ENCODE measurements around the gene MSH3.
"Not testable (repeated sequence)": the region's sequence is repeated elsewhere in the genome, so short reads cannot be mapped to it uniquely, and the experiment has no call there.

Gene MSH3

DNA sequence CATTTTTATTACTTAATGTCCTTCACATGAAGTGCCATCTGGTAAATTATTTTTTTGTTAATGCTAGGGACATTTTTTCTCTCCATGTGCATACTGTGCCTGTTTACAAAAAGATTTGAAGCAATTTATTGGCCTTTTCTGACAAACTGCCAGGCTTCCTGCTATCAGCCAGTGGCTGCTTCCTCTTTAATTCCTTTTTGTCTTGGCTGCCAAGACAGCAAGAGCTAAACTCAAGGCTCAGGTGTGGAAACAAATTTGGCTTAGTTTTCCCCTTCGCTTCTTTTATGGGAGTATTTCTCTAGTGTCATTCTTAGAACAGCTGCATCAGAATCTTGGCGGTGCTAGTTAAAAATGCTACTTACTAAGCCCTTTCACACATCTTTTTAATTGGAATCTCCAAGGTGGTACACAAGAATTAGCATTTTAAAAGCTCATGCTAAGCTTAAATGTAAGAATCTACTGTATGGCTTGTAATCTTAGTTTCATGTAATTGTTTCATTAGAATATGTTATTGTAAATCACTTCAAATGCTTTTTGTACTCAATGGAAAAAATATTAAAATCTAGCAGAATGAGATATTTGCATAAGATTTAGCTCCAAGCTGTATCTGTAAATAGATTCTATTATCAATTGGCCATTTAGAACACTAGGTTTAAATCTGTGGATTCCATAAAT, 171.5 kb downstream of the MSH3 start:
- H3K4me3 ChIP-seq (ENCODE audit: low read depth, low read length), result no peak overlapping the region
- TF ChIP-seq, protein P1, sequence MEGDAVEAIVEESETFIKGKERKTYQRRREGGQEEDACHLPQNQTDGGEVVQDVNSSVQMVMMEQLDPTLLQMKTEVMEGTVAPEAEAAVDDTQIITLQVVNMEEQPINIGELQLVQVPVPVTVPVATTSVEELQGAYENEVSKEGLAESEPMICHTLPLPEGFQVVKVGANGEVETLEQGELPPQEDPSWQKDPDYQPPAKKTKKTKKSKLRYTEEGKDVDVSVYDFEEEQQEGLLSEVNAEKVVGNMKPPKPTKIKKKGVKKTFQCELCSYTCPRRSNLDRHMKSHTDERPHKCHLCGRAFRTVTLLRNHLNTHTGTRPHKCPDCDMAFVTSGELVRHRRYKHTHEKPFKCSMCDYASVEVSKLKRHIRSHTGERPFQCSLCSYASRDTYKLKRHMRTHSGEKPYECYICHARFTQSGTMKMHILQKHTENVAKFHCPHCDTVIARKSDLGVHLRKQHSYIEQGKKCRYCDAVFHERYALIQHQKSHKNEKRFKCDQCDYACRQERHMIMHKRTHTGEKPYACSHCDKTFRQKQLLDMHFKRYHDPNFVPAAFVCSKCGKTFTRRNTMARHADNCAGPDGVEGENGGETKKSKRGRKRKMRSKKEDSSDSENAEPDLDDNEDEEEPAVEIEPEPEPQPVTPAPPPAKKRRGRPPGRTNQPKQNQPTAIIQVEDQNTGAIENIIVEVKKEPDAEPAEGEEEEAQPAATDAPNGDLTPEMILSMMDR (IDR thresholded peaks at IDR 0.05; ENCODE audit: low read depth, low read length, missing control alignments), result no peak
- no peak for DNase-seq (ENCODE audit: low read depth)

DNA sequence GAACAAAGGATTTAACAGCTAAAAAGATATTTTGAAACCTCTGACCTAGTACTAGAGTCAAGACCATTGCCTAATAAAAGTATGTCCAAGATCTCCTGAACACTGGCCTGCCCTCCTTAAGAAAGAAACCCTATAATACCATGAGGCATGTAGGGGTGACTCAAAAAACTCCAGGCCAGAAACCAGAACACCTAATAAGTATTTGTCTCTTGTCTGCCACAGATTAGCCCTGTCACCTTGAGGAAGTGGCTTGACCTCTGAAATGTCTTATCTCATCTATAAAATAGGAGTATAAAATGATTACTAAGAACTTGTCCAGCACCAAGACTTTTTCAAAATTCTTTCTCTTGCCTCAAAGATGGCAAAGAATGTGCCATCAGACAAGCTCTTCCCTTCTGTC, 180.3 kb downstream of the MSH3 start:
- TF ChIP-seq, protein P1 (IDR thresholded peaks at IDR 0.05; ENCODE audit: low read depth, low read length, missing control alignments), result no peak
- no peak for DNase-seq (ENCODE audit: low read depth)
- no peak overlapping the region for H3K4me3 ChIP-seq (ENCODE audit: low read depth, low read length)

DNA sequence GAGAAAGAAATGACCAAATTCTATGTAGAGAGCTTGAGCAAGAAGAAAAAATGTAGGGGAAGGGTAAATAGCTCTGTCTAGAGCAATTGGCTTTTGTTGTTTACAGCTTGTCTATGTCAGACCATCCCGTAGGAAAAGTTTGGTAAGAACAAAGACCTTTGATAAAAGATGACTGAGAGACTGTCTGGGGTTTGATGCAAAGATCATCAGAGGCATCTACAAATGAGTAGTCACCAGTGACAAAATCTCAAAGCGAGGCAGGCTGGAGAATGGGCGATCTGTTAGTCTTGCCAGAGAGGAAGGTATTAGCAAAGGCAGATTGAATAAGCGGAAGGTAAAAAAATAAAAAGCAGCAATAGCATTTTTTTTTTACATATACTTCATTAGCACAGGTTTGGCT, 180.7 kb downstream of the MSH3 start:
- TF ChIP-seq, protein P1 (IDR thresholded peaks at IDR 0.05; ENCODE audit: low read depth, low read length, missing control alignments), result no peak
- H3K4me3 ChIP-seq (ENCODE audit: low read depth, low read length), result no peak overlapping the region
- no peak for DNase-seq (ENCODE audit: low read depth)

DNA sequence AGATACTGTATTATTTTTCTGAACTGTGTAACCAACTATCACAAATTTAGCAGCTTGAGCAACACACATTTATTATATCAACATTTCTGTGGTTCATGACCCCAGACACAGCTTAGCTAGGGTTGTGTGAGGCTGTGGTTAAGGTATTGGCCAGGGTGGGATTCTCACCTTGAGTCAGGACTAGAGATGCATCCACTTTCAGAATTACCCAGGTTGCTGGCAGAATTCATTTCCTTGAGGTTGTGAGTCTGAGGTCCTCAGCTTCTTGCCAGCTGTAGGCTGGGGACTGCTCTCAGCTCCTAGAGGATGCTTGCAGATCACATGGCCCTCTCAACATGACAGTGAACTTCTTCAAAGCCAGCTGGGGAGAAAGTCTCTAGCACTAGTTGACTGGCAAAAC, 183.2 kb downstream of the MSH3 start:
- peak; percentile 44 for DNase-seq (ENCODE audit: low read depth)
- TF ChIP-seq, protein P1 (IDR thresholded peaks at IDR 0.05; ENCODE audit: low read depth, low read length, missing control alignments), result no peak
- H3K4me3 ChIP-seq (ENCODE audit: low read depth, low read length), result no peak overlapping the region

DNA sequence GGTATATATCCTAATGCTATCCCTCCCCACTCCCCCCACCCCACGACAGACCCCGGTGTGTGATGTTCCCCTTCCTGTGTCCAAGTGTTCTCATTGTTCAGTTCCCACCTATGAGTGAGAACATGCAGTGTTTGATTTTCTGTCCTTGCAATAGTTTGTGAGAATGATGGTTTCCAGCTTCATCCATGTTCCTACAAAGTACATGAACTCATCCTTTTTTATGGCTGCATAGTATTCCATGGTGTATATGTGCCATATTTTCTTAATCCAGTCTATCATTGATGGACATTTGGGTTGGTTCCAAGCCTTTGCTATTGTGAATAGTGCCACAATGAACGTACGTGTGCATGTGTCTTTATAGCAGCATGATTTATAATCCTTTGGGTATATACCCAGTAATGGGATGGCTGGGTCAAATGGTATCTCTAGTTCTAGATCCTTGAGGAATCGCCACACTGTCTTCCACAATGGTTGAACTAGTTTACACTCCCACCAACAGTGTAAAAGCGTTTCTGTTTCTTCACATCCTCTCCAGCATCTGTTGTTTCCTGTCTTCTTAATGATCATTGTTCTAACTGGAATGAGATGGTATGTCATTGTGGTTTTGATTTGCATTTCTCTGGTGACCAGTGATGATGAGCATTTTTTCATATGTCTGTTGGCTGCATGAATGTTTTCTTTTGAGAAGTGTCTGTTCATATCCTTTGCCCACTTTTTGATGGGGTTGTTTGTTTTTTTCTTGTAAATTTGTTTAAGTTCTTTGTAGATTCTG, 186.8 kb downstream of the MSH3 start:
- not testable (repeated sequence) for DNase-seq (ENCODE audit: low read depth); H3K4me3 ChIP-seq (ENCODE audit: low read depth, low read length)

DNA sequence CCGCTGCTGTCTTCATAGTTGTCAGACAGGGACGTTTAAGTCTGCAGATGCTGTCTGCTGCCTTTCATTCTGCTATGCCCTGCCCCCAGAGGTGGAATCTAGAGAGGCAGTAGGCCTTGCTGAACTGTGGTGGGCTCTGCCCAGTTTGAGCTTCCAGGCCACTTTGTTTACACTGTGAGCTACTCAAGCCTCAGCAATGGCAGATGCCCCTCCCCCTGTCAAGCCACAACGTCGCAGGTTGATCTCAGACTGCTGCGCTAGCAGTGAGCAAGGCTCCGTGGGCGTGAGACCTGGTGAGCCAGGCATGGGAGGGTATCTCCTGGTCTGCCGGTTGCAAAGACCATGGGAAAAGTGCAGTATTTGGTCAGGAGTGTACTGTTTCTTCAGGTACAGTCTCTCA, 192.0 kb downstream of the MSH3 start:
- not testable (repeated sequence) for DNase-seq (ENCODE audit: low read depth)

DNA sequence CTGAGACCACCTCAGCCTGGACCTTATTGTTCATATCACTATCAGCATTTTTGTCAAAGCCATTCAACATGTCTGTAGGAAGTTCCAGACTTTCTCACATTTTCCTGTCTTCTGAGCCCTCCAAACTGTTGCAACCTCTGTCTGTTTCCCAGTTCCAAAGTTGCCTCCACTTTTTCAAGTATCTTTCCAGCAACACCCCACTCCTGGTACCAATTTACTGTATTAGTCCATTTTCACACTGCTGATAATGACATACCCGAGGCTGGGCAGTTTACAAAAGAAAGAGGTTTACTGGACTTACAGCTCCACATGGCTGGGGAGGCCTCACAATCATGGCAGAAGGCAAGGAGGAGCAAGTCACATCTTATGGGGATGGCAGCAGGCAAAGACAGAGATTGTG, 195.7 kb downstream of the MSH3 start:
- not testable (repeated sequence) for H3K4me3 ChIP-seq (ENCODE audit: low read depth, low read length); DNase-seq (ENCODE audit: low read depth)

More for the DNA sequence above, 192.0 kb downstream of the MSH3 start:
- not testable (repeated sequence) for H3K4me3 ChIP-seq (ENCODE audit: low read depth, low read length)

DNA sequence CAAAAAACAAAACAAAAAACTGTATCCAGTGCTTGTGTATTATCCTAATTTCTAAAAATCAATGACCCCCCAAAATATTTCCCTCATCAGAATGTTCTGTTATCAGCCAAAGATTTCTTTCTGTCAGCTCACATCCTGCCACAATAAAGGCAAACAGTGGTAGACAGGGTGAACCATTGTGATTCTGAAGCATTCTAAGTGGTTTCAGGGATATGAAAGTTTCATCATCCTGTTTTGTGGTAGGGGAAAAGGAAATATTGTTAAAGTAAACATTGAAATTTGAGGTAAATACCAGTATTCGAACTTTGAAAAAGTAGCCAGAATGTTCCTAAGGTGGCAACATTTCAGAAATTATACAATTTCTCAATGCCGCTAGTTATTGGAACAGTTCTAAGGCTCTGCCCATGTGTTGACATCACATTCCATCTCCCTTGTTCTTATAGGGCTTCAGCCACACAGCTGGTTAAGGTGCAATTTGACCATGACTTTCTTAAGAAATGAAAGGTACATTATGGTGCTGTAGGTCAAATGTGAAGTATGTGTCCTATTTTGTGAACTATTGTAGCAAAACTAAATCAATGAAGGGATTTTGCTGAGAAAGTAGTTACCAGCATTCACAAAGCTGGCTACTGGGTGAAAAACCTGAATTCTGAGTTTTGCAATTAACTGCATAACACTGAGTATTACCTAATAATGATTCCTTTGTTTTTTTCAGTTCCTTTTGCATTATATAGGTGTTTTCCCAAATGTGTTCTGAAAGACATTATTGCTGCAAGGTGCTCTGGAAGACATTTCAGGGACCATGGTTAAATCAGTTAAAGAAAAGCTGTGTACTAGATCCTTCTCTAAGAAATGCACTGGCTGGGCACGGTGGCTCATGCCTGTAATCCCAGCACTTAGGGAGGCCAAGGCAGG, 198.1 kb downstream of the MSH3 start:
- TF ChIP-seq, protein P1 (IDR thresholded peaks at IDR 0.05; ENCODE audit: low read depth, low read length, missing control alignments), result no peak
- H3K4me3 ChIP-seq (ENCODE audit: low read depth, low read length), result no peak overlapping the region
- DNase-seq (ENCODE audit: low read depth), result no peak

All from GM12864 (cell line).